Measurements from ENCODE around the gene CCDC3.
A peak's percentile ranks its signal among the peaks of the same experiment; 100 is the strongest.
"Not testable (repeated sequence)": the region's sequence is repeated elsewhere in the genome, so short reads cannot be mapped to it uniquely, and the experiment has no call there.

Gene CCDC3

DNA sequence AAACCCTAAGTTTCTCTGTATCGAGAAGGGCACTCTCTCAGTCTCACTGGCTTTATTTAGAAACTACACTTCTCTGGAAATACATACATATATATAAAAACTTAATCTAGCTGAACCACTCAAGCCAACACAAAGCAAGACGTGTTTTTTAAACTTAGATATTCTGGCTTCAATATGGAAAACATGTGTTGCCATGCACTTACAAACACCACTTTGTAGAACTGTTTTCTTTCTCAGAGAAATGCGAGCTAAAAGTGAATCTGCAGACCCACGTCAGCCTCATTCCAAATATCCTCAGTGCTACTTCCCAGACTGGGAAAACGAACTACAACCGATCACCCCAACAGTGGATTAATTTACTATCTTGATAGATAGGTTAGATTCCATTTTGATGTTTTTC is 1.7 kb downstream of the CCDC3 start:
- DNase-seq, result no peak

DNA sequence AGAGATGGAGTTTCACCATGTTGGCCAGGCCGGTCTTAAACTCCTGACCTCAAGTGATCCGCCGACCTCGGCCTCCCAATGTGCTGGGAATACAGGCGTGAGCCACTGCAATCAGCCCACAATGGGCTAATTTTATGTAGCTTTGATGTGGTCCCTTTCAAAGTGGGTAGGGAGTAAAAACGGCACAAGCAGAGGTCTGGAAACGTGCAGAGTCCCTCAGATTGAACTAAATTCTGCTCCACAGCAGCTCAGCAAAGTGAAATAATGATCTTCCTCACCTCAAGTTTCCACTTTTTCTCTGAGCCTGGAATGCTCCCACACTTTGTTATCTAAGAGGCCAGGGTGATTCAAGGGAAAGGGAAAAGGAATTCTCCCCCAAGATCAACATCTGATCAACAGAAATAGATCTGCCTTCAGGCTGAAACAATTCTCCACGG is 6.1 kb downstream of the CCDC3 start:
- DNase-seq, result no peak

DNA sequence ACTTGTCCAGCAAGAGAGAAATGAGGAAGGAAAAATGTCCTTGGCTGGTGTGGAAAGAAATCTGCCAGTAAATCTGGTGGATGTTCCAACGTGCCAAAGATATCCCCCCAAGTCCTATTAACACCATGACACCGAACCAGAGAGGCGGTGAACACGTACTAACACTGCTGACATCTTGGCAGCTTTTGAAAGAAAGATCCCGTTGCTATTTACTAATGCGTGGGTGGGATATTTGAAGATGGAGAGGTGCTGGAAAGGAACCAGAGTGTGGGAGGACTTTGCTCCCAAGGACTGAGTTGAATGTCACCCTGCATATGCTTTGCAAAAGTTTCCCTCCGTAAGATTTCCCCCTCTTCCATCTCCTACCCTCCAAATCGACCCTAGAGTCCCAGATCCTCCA is 7.9 kb downstream of the CCDC3 start:
- peak; percentile 30 for DNase-seq

DNA sequence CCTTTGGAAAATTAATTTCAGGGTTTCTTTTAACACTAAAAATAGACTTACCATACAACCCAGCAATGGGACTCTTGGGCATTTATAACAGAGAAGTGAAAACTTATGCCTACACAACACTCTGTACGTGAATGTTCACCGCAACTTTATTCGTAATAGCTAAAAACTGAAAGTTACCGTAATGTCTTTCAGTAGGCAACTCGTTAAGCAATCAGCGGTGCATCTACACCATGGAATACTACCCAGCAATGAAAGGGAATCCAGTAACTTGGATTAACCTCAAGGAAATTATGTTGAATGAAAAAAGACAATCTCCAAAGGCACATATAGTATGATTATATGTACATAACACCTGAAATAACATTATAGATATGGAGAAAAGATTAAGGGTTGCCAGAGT is 16.2 kb downstream of the CCDC3 start:
- no peak for DNase-seq

DNA sequence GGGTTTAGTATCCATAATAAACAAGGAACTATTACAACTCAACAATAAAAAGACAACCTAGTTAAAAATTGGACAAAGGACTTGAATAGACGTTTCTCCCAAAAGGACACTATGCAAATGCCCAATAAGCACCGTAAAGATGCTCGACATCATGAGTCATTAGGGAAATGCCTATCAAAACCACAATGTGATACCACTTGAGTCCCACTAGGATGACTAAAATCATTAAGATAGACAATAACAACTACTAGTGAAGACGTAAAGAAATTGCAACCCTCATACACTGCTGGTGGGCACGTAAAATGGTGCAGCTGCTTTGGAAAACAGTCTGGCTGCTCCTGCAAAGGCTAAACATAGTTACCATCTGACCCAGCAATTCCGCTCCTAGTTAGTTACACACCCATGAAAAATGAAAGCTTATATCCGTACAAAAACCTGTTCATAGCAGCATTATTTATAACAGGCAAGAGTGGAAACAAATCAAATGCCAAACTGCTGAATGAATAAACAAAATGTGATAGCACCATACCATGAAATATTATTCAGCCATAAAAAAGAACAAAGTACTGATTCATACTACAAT is 17.3 kb downstream of the CCDC3 start:
- DNase-seq, result no peak

DNA sequence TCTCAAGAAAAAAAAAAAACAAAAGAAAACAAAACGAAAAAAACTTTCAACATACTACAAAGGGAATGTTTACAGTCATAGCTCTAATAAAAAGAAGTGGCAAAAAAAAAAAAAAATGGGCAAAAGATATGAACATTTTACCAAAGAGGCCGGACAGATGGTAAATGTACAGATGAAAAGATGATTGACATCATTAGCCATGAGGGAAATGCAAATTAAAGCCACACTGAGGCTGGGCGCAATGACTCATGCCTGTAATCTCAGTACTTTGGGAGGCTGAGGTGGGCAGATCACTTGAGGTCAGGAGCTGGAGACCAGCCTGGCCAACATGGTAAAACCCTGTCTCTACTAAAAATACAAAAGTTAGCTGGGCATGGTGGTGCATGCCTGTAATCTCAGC is 17.9 kb downstream of the CCDC3 start:
- DNase-seq, result not testable (repeated sequence)

DNA sequence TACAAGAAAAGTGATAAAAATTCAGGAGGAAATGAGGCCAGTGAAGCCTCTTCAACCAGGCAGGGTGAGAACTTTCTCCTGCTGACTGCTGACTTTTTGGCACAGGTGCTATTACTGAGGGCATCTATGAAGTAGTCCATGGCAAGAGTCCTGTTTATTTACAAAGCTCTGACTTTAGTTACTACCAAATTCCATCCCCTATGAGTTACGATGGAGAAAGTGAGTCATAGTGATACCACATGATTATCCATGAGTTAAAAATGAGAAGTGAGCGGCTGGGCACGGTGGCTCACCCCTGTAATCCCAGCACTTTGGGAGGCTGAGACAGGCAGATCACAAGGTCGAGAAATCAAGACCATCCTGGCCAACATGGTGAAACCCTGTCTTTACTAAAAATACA is 19.9 kb downstream of the CCDC3 start:
- DNase-seq, result no peak

DNA sequence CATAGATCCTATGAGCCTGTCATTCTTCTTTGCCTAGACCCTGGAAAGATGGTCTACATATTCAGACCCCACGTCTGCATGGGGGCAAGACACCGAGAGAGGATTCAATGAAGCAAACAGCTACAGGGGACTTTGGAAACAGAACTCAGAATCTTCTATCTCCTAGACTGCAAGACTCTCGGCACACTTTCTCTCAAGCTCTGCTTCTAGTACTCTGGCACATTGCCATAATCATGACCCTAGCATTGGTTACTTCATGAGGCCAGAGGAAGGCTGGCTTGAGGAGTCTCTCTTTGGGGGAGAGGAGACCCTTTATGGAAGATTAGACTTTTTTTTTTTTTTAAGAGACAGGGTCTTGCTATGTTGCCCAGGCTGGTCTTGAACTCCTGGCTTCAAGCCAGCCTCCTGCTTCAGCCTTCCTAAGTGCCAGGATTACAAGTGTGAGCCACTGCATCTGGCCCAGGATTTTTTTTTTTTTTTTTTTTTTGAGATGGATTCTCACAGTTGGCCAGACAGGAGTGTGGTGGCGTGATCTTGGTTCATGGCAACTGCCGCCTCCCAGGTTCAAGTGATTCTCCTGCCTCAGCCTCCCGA is 20.7 kb downstream of the CCDC3 start:
- DNase-seq, result no peak

DNA sequence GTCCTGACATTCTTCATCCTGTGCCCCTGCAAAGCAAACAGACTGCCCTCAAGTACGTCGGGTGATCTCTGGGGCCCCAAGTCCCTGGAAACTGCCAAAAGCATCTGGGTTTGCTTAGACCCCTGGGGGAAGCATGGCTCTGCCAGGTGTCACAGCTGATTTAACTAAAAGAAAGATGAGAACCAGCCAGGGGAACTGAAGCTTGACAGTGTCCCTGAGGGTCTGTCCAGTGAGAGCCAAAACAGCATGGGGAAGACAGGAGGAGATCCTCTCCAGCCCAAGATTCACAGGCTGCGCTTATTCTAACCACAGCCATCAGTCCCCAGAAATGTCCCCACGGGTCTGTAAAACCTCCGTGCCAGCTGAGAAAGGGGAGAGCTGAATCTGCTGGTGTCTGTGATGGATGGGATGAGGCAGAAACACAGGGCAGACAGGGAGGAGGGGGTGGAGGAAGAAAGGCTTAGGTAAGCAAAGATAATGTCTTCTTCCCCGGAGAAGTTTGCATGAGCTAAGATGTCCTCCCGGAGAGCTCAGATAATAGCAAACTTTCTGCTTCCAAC is 21.3 kb downstream of the CCDC3 start:
- DNase-seq, result no peak

DNA sequence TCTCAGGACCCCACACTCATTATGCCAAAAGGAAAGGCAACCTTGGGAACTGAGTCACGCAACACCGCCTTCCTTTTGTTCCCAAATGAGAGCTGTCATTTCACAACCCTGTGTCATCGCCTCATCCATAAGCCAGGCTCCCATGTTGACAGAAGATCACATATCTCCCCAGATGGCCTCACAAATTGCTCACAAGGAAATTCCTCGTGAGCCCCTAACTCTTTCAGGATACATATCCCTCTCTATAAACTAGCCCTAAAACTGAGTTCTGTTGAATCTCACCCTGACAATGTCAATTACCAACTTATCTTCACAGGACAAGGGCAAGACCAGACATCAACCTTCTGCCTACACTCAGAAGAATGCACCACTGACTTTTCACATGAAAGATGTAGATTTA is 22.6 kb downstream of the CCDC3 start:
- DNase-seq, result no peak

DNA sequence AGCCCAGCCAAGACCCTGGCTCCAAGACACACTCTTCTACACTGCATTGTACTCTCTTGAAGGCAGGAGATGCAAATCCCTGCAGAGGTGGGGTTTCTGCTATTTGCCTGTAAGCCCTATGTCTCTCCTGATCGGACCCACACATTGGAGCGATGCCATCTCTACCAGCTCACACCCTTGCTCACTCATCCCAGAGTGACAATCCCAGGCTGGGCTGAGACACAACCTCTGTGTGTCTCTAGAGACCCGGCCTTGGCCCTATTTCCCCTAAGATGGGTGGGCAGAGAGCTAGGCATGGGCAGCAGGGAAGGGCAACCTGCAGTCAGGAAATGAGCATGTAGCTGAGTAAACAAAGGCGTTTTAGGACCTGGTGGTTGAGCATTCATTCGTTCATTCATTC is 25.6 kb downstream of the CCDC3 start:
- DNase-seq, result no peak

DNA sequence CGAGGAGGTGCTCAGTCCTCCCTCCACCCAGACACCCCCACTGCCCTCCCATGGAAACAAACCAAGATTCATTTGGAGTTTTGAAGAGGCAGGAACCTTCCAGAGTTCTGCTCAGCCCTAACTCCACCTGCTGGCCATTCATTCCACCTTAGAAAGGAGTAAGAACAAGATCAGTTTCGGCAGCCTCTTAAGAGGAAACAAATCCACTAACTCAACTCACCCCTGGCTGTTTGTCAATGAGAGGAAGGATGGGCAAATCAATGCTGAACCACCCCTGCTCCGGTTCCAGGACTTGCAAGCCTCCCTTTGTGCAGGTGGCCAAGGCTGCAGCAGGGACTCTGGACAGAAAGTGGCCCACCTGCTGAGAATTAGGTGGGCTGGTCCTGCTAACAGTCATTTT is 26.2 kb downstream of the CCDC3 start:
- DNase-seq, result no peak

DNA sequence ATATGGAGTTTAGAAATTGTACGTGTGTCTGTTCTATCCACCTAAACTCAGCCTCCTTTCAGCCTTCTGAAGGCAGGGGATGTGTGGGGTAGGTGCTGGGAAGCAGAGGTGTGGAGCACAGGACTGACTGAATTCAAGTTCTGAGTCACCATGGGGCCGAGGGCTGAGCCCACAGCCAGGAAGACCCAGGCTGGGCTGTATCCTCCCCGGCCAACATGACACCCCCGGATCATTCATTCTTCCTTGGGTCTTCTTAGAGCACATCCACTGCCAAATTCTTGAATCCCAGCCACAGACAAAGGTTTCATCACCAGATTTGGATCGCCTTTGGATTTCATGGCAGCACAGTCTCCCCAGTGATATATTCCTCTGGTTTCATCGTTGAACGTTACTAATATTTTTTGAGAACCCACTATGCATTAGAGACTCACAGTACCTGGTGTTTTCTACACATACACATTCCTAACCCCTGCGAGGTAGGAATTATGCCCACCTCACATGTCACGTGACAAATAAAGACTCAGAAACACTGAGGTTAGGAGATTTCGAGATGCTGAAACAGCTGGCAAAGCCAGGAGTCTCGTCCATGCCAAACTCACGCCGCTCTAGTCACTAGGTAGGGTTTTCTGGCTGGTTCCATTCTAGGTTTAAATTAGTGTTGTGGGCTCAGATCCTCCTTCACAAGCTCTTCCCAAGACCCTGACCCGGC is 26.9 kb downstream of the CCDC3 start:
- no peak for DNase-seq

DNA sequence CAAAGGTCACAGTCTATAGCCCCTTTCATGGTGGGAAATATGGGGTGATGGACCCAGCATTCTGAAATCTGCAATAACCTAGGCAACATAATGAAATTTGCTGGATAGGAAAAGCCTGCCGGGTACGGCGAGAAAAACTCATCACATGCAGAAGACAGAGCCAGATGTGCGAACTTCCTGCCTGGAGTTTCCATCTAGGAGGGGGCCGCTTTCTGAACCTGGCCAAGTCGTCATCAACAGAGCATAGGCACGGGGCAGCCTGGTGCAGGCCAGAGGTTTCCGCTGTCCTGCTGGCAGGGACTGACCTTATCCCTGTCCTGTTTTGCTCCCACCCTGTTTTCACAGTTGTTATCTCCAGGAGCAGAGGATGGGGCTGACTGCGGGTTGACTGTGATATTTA is 27.4 kb downstream of the CCDC3 start:
- DNase-seq, result peak; percentile 54

DNA sequence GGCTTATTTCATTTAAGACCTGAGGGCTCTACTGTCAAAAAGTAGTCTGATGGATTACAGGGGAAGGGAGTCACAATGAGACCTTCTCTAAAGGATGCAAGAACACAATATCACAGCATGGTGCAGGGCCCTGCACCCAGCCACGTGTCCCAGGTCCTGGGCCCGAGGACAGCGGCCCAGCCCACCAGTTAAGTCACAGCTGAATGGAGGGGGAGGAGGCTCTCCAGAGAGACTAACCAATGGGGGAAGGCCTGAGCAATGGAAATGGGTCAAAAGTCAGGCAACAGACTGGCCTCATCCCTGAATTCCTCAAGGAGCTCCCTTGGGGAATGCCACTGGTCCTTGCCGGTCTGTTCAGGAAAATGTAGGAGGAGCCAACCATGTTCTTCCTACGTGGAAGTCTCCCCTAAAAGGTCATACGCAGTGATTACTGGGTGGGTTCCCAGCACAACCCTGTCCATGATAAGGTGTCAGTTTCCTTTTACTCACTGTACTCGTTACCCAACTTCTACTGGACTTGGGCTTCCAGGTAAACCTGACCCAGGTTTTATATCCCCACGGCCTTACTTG is 28.3 kb downstream of the CCDC3 start:
- DNase-seq, result no peak

DNA sequence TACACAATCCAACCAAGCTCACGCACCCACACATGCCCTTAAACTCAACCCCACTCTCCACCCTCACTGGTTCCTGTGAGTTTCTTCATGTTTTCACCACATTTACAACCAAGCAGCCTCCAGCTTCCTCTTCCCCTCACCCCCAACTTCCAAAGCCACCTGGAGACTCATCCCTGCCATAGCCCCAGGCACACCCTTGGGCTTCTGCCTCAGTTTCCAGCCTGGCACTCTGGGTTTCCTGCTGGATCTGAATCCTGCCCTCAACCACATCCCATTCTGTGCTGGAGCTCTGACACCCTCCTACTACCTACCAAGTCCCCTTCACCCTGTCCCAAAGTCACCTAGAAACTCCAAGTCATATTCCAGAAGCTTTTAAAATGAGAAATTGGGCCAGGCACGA is 29.4 kb downstream of the CCDC3 start:
- no peak for DNase-seq

DNA sequence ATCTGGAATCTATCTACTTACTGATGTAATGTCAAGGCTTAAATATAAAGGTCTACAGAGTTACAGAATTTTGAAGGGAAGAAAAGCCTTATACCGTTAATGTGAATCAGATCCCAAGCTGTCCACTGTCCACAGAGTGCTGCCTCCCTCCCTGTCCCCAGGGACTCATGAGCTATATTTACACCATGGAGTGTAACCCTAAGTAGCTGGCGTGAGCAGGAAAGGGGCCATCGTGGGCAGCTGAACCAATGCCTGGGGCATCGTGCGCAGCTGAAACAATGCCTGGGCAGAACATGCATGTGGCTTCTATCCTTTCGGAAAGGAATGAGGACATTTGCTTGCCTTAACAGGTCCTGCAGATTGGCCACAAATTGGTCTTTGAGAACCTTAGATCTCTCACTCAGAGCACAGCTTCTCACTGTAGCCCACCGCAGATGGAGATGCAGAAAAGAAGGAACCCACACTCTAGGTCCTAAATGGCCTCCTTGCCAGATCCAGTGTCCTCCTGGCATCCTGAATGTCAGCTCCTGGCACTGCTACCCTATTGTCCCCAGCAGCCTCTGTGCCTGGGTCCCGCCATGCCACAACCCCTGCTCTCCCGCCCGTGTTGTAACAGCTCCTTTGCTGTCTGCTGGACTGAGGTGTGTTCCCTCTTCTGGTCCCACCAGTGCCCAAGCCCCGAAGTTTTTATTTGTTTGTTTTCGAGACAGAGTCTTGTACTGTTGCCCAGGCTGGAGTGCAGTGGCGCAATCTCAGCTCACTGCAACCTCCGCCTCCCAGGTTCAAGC is 30.3 kb downstream of the CCDC3 start:
- DNase-seq, result peak; percentile 40

DNA sequence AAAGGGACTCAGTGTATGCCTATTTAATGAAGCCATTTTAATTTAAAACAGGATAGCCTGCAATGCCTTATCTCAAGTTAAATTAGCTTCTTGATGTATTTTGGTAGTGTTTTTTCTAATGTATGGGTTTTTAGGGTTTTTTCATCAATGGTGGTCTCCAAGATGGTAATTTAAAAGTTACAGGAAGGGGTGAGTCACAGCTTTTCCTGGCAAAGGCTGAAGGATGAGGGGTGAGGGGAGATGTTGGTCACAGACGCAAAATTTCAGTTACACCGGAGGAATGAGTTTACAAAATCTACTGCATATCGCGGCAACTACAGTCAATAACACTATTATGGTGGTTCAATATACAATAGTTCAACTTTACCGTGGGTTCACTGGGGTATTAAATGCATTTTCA is 31.6 kb downstream of the CCDC3 start:
- no peak for DNase-seq

DNA sequence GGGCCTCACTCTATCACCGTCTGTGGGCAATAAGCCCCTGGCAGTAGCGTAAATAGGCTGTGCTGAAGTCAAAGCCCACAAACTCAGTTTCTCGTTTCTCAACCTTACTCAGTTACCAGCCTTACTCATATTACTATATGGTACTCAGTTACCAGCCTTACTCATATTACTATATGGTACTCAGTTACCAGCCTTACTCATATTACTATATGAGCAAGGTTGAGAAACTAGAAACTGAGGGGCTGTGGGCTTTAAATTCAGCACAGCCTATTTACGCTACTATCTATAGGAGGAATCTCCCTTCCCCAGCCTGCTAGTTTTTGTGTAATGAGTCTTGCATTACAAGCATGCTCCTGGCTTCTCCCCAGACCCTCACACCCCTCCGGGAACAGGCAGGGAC is 35.4 kb downstream of the CCDC3 start:
- no peak for DNase-seq

DNA sequence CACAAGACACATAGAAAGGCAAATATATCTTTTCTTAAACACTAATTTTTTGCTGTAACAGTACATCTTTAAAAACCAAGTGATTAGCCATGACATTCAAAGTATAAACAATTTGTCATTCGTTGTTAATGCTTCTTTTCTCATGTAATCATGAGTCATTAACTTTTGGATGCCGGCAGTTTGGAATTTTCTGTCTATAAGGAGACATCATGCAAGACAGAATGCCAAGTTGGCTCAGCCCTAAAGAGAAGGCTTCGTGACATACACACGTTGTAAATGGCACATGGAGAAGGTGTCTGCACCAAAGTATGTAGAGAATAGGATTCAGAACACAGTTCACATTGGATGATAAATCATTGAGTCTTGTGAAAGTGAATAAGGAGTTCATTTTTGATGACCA is 35.9 kb downstream of the CCDC3 start:
- no peak for DNase-seq

DNA sequence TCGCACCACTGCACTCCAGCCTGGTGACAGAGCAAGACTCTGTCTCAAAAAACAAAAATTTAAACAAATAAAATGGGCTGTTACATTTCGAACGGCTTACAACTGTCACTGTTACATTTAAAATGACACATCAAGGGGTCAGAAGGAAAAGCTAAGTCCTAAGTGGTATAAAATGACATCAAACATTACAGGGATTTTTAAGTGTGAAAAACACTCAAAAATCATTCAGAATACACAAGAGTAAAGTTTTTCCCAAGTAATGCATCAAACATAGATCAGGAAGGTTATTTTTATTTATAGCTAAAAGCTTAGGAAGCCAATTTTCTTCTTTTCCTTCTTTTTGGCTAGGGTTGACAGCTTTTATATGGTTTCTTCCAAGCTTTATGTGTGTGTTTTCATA is 39.0 kb downstream of the CCDC3 start:
- no peak for DNase-seq

DNA sequence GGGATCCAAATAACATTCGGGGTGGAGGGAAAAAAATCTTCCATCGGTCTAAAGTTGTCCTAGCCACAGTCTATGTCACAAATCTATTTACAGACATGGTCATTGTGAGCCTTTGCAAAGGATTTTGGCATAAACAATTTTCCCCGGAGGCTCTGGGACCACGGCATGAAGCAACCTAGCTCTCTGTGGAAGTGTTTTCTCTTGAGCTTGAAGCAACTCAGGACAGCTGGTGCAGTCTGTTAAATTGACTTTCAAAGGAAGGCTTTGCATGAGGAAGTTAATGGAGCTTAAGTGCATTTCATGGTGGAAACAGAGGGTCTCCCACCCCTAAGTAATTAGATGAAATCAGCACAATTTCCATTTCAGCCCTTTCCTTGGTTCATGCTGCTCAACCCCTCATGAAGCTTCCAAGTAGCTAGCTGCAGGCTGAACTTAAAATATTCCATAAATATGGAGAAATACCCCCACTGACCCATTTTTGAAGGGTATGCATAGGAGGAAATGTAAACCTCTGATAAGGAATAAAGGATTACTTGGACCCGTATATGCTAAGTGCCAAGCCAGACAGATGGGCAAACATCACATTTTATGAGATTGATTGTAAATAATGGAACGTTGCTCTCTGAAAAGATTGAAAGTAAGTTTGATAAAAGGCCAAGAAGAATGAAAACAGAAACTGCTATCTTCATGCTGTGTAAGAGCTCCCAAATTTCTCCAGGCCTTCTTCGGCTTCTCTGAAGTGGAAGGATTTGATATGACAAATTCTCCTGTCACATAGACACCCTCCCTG is 39.9 kb downstream of the CCDC3 start:
- DNase-seq, result no peak
